ENCODE data around the gene EDAR.

The EDAR gene

GRCh38 chr2:108981846-108982245, 7.2 kb downstream of the EDAR start:
- Histone ChIP-seq H3K27me3 (ENCODE audit: insufficient read depth, poor library complexity, severe bottlenecking) (peaks cover 4% of the 10 kb centered on the region), H3K27ac (replicated peaks) (no peak overlapping the region), H3K4me3 (replicated peaks; ENCODE audit: insufficient read depth, low read length) (no peak overlapping the region)
- DNase-seq (ENCODE audit: low read depth in 1 of 2, low spot score in 1 of 2) = no peak
- TF ChIP-seq SPI1 (IDR thresholded peaks at IDR 0.05; ENCODE audit: borderline replicate concordance, low read depth) = no peak
- TF ChIP-seq REST (IDR thresholded peaks at IDR 0.05; ENCODE audit: insufficient replicate concordance, low read depth) = no peak
- TF ChIP-seq POLR2AphosphoS5 (IDR thresholded peaks at IDR 0.05; ENCODE audit: low read depth) = no peak
- no peak for TF ChIP-seq GABPA (IDR thresholded peaks at IDR 0.05; ENCODE audit: low read depth)
- TF ChIP-seq, protein P1, sequence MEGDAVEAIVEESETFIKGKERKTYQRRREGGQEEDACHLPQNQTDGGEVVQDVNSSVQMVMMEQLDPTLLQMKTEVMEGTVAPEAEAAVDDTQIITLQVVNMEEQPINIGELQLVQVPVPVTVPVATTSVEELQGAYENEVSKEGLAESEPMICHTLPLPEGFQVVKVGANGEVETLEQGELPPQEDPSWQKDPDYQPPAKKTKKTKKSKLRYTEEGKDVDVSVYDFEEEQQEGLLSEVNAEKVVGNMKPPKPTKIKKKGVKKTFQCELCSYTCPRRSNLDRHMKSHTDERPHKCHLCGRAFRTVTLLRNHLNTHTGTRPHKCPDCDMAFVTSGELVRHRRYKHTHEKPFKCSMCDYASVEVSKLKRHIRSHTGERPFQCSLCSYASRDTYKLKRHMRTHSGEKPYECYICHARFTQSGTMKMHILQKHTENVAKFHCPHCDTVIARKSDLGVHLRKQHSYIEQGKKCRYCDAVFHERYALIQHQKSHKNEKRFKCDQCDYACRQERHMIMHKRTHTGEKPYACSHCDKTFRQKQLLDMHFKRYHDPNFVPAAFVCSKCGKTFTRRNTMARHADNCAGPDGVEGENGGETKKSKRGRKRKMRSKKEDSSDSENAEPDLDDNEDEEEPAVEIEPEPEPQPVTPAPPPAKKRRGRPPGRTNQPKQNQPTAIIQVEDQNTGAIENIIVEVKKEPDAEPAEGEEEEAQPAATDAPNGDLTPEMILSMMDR (IDR thresholded peaks at IDR 0.05; ENCODE audit: insufficient read depth, low read length) = no peak

DNA sequence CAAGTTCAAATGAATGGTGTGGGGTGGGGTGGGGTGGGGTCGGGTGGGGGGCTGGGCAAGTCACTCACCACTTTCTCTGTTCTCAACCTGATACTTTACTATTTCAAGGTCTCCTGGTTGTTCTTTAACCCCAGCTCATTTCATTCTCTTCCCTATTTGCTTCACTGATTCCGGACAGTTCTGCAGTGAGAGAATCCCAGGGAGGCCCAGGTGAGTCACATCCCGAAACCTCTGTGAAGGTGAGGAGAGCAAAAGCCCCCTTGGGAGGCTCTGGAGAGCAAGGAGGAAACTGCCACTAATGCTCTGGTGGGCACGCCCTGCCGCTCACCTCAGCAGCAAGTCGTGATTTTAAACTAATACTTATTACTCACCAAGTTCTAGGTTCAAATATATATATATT, 8.9 kb downstream of the EDAR start:
- no peak for DNase-seq (ENCODE audit: low read depth in 1 of 2, low spot score in 1 of 2)
- TF ChIP-seq SPI1 (IDR thresholded peaks at IDR 0.05; ENCODE audit: borderline replicate concordance, low read depth) = no peak
- TF ChIP-seq, protein P1 (IDR thresholded peaks at IDR 0.05; ENCODE audit: insufficient read depth, low read length) = no peak
- no peak for TF ChIP-seq POLR2AphosphoS5 (IDR thresholded peaks at IDR 0.05; ENCODE audit: low read depth)
- no peak for TF ChIP-seq GABPA (IDR thresholded peaks at IDR 0.05; ENCODE audit: low read depth)
- TF ChIP-seq REST (IDR thresholded peaks at IDR 0.05; ENCODE audit: insufficient replicate concordance, low read depth) = no peak
- no peak overlapping the region for H3K4me3 ChIP-seq (replicated peaks; ENCODE audit: insufficient read depth, low read length)
- peaks cover 3% of the 10 kb centered on the region for H3K27me3 ChIP-seq (ENCODE audit: insufficient read depth, poor library complexity, severe bottlenecking)
- H3K27ac ChIP-seq (replicated peaks) = no peak overlapping the region

GRCh38 chr2:108979461-108979860, 9.6 kb downstream of the EDAR start:
- no peak overlapping the region for H3K27ac ChIP-seq (replicated peaks)
- no peak for DNase-seq (ENCODE audit: low read depth in 1 of 2, low spot score in 1 of 2)
- no peak for TF ChIP-seq SPI1 (IDR thresholded peaks at IDR 0.05; ENCODE audit: borderline replicate concordance, low read depth)
- no peak for TF ChIP-seq GABPA (IDR thresholded peaks at IDR 0.05; ENCODE audit: low read depth)
- no peak for TF ChIP-seq POLR2AphosphoS5 (IDR thresholded peaks at IDR 0.05; ENCODE audit: low read depth)
- TF ChIP-seq REST (IDR thresholded peaks at IDR 0.05; ENCODE audit: insufficient replicate concordance, low read depth) = no peak
- TF ChIP-seq, protein P1 (IDR thresholded peaks at IDR 0.05; ENCODE audit: insufficient read depth, low read length) = no peak
- no peak overlapping the region for H3K4me3 ChIP-seq (replicated peaks; ENCODE audit: insufficient read depth, low read length)
- H3K27me3 ChIP-seq (ENCODE audit: insufficient read depth, poor library complexity, severe bottlenecking) = peaks cover 3% of the 10 kb centered on the region
